Measurements from ENCODE around the gene ZNRF2. TPM values are rescaled to one million over a fixed set of nuclear protein-coding genes. Genes with fewer than 3 reads are reported as not detected.

Gene ZNRF2
- total RNA-seq, 1 donor from 2014 or later, result 12.5 TPM

DNA sequence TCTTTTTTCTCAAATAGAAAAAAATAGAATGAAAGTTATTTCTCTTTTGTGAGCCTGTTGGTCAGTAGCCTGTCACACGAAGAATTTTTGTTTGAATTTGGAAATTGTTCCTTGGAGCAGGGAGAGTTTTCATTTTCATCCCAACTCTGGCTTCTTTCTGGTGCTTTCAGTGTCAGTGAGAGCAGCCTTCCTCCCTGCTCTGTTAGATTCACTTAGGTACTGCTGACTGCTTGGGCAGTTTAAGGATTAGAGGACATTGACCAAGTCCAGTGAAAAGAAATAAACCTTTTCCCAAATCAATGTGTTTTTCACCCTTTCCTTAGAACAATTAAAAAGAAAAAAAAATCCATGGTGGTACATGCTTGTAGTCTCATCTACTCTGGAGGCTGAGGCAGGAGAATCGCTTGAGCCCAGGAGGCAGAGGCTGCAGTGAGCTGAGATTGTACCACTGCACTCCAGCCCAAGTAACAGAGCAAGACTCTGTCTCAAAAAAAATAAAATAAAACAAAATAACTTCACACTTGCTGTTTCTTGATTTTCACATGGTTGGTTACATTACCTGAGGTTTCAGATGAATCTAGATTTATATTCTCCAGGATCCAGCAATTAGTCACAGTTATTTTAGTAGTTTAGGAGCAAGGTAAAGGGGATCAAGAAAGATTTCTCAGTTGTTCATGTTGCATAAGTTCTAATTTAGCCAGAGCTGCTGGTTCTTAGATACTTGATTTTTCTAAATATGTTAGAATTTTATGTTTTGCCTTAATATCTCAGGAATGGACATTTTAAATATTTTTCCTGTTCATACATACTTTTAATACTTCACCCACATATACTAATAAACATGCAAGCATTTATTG is 63.1 kb downstream of the ZNRF2 start:
- Mint-ChIP-seq H3K27me3 (ENCODE audit: low read depth) (no peaks in the 10 kb centered on the region), H3K4me1 (peaks cover 31% of the 10 kb centered on the region), H3K27ac (peak overlapping the region; percentile 40), H3K9me3 (peaks cover 13% of the 10 kb centered on the region), H3K36me3 (peaks cover 3% of the 10 kb centered on the region), H3K4me3 (no peak overlapping the region)
- TF ChIP-seq, protein P1, sequence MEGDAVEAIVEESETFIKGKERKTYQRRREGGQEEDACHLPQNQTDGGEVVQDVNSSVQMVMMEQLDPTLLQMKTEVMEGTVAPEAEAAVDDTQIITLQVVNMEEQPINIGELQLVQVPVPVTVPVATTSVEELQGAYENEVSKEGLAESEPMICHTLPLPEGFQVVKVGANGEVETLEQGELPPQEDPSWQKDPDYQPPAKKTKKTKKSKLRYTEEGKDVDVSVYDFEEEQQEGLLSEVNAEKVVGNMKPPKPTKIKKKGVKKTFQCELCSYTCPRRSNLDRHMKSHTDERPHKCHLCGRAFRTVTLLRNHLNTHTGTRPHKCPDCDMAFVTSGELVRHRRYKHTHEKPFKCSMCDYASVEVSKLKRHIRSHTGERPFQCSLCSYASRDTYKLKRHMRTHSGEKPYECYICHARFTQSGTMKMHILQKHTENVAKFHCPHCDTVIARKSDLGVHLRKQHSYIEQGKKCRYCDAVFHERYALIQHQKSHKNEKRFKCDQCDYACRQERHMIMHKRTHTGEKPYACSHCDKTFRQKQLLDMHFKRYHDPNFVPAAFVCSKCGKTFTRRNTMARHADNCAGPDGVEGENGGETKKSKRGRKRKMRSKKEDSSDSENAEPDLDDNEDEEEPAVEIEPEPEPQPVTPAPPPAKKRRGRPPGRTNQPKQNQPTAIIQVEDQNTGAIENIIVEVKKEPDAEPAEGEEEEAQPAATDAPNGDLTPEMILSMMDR (IDR thresholded peaks at IDR 0.05; ENCODE audit: unreplicated experiment), result no peak
- DNase-seq (ENCODE audit: low spot score in 2 of 2, unreplicated experiment in 2 of 2), result no peak

DNA sequence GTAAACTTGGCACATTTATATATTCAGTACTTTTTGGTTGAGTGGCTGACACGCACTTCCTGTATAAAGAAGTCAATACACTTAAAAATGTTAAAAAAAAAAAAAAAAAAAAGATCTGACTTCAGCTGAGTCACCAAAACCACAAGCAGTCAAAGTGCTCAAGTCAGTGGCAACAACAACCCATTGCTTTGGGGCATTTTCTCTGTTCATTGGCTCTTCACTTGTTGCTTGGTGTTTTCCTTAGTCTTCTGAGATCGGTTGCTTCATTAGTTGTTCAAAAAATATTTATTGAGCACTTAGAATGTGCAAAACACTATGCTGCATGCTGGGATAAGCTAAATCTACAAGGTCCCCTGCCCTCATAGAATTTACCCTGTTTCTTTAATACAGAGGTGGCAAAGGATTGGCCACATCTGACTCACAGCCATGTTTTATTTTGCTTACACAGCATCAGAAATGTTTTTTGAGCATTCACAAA is 63.7 kb downstream of the ZNRF2 start:
- H3K9me3 Mint-ChIP-seq, result peaks cover 10% of the 10 kb centered on the region
- TF ChIP-seq, protein P1 (IDR thresholded peaks at IDR 0.05; ENCODE audit: unreplicated experiment), result no peak
- peak overlapping the region; percentile 77 for H3K27ac Mint-ChIP-seq
- H3K4me1 Mint-ChIP-seq, result peaks cover 37% of the 10 kb centered on the region
- H3K36me3 Mint-ChIP-seq, result peaks cover 3% of the 10 kb centered on the region
- no peaks in the 10 kb centered on the region for H3K27me3 Mint-ChIP-seq (ENCODE audit: low read depth)
- H3K4me3 Mint-ChIP-seq, result no peak overlapping the region
- DNase-seq (ENCODE audit: low spot score in 2 of 2, unreplicated experiment in 2 of 2), result no peak

DNA sequence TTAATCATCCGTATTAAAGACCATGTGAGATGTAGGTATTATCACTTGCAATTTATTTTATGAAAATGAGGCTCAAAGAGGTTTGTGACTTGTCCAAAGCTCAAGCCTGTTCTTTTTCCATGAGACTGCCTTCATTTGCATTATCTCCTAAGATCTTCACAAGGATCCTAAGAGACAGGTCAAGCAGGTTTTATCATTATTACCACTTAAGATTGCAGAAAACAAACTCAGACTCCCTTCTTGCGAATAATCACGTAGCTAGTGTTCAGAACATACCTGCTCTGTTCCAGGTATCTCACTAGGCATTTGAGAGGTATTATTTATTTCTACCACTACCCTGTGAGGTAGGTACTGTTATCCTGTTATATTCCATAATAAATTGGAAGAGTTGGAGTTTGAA is 64.8 kb downstream of the ZNRF2 start:
- Mint-ChIP-seq H3K36me3 (peaks cover 3% of the 10 kb centered on the region), H3K9me3 (peaks cover 10% of the 10 kb centered on the region), H3K4me1 (peaks cover 43% of the 10 kb centered on the region), H3K4me3 (no peak overlapping the region), H3K27me3 (ENCODE audit: low read depth) (no peaks in the 10 kb centered on the region), H3K27ac (peak overlapping the region; percentile 49)
- TF ChIP-seq, protein P1 (IDR thresholded peaks at IDR 0.05; ENCODE audit: unreplicated experiment), result no peak
- no peak for DNase-seq (ENCODE audit: low spot score in 2 of 2, unreplicated experiment in 2 of 2)

DNA sequence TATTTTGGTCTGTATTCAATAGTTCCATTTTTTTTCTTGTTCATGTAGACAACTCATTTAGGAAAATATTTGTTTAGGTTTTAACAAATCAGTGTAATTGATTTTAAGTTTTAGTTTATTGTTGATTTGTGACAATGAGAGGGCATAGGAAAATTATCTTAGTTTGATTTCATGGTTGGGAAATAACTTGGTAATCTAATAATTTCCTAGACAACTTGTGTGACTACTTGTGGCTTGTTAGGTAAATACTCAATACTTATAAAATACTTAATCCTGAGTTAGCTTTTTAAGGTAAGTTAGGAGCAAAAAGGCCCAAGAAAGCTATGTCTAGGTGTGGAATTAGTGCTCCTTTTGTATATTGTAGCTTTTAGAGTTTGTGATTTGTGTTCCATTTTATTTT is 65.4 kb downstream of the ZNRF2 start:
- Mint-ChIP-seq H3K27ac (peak overlapping the region; percentile 58), H3K4me3 (no peak overlapping the region), H3K4me1 (peaks cover 45% of the 10 kb centered on the region), H3K9me3 (peaks cover 10% of the 10 kb centered on the region), H3K36me3 (peaks cover 3% of the 10 kb centered on the region), H3K27me3 (ENCODE audit: low read depth) (no peaks in the 10 kb centered on the region)
- TF ChIP-seq, protein P1 (IDR thresholded peaks at IDR 0.05; ENCODE audit: unreplicated experiment), result no peak
- no peak for DNase-seq (ENCODE audit: low spot score in 2 of 2, unreplicated experiment in 2 of 2)

DNA sequence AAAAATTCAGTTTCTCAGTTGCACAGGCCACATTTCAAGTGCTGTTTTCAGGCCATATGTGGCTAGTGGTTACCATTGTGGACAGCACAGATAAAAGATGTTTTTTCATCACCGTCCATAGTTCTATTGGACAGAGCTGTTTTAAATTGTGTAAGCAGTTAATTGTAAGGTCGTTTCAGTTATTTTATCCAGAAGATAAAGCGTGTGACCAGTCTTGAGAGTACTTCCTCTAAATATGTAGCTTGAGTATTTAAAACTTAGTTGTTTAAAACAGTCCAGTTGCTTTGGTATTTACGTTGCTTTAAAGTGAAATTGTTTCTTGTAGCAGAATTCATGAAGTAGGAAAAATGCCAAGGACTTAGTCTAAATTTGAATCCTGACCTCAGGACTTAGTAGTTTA is 66.9 kb downstream of the ZNRF2 start:
- peaks cover 45% of the 10 kb centered on the region for H3K4me1 Mint-ChIP-seq
- DNase-seq (ENCODE audit: low spot score in 2 of 2, unreplicated experiment in 2 of 2), result no peak
- H3K36me3 Mint-ChIP-seq, result no peaks in the 10 kb centered on the region
- peaks cover 6% of the 10 kb centered on the region for H3K9me3 Mint-ChIP-seq
- H3K27ac Mint-ChIP-seq, result no peak overlapping the region
- TF ChIP-seq, protein P1 (IDR thresholded peaks at IDR 0.05; ENCODE audit: unreplicated experiment), result no peak
- H3K27me3 Mint-ChIP-seq (ENCODE audit: low read depth), result no peaks in the 10 kb centered on the region
- H3K4me3 Mint-ChIP-seq, result no peak overlapping the region
